Measurements from ENCODE around the gene NUTF2.

- no peak for TF ChIP-seq CTCF (IDR thresholded peaks at IDR 0.05; ENCODE audit: control extremely low read depth in 1 of 3, insufficient read depth in 1 of 3, low read depth in 1 of 3, low read length in 3 of 3)
- no peak for TF ChIP-seq JUN (IDR thresholded peaks at IDR 0.05; ENCODE audit: low read depth, low read length)
- no peak for TF ChIP-seq EZH2 (IDR thresholded peaks at IDR 0.05; ENCODE audit: low read depth, low read length, severe bottlenecking)
Observed at GRCh38 chr16:67878846-67879245, 32.1 kb downstream of the NUTF2 start.
